ENCODE data around the gene MAN1A2. TPM values are rescaled to one million over a fixed set of nuclear protein-coding genes. Genes with fewer than 3 reads are reported as not detected.
A peak's percentile ranks its signal among the peaks of the same experiment; 100 is the strongest.

MAN1A2 gene
- total RNA-seq, 1 donor from 2014 or later: 43.5 TPM

- H3K4me3 ChIP-seq (ENCODE audit: insufficient read depth, low read depth, low read length): no peak overlapping the region
- H3K36me3 Mint-ChIP-seq (ENCODE audit: low read depth, unreplicated experiment): no peaks in the 10 kb centered on the region
- peak; percentile 34 for DNase-seq (ENCODE audit: low read depth)
- H3K27ac Mint-ChIP-seq (ENCODE audit: unreplicated experiment): no peak overlapping the region
- H3K9ac ChIP-seq (ENCODE audit: low read length): no peak overlapping the region
- H3K4me2 ChIP-seq (ENCODE audit: low read length): no peak overlapping the region
- H4K20me1 ChIP-seq (ENCODE audit: insufficient read depth, low read length): peaks cover 68% of the 10 kb centered on the region
- peaks cover 16% of the 10 kb centered on the region for H3K4me1 Mint-ChIP-seq (ENCODE audit: low read depth, unreplicated experiment)
- no peak overlapping the region for H3K27ac ChIP-seq (ENCODE audit: low read depth, low read length)
- H3K9me3 Mint-ChIP-seq (ENCODE audit: unreplicated experiment): no peaks in the 10 kb centered on the region
- no peak overlapping the region for H3K4me3 Mint-ChIP-seq (ENCODE audit: unreplicated experiment)
- H3K4me1 ChIP-seq (ENCODE audit: insufficient read depth, low read length): peaks cover under 1% of the 10 kb centered on the region
- no peaks in the 10 kb centered on the region for H3K27me3 Mint-ChIP-seq (ENCODE audit: low read depth, unreplicated experiment)
- no peak for TF ChIP-seq CTCF (IDR thresholded peaks at IDR 0.05; ENCODE audit: insufficient read depth, low read depth, low read length)
- no peak for TF ChIP-seq EZH2 (IDR thresholded peaks at IDR 0.05; ENCODE audit: insufficient read depth, low read length)
- peaks cover 95% of the 10 kb centered on the region for H3K79me2 ChIP-seq (ENCODE audit: insufficient read depth, low read length)
- no peaks in the 10 kb centered on the region for H3K36me3 ChIP-seq (ENCODE audit: insufficient read depth, low read length)
- no peaks in the 10 kb centered on the region for H3K9me3 ChIP-seq (ENCODE audit: insufficient read depth, low read depth, low read length)
- no peaks in the 10 kb centered on the region for H3K27me3 ChIP-seq (ENCODE audit: insufficient read depth, low read length)
- no peak overlapping the region for H2AFZ ChIP-seq (ENCODE audit: low read depth, low read length)
- no peak for FAIRE-seq
These were observed 5.7 kb downstream of the MAN1A2 start for GRCh38 chr1:117372863-117373412.

GRCh38 chr1:117373932-117374331 lies 6.7 kb downstream of the MAN1A2 start:
- H3K4me3 ChIP-seq (ENCODE audit: insufficient read depth, low read depth, low read length): no peak overlapping the region
- no peak for TF ChIP-seq CTCF (IDR thresholded peaks at IDR 0.05; ENCODE audit: insufficient read depth, low read depth, low read length)
- TF ChIP-seq EZH2 (IDR thresholded peaks at IDR 0.05; ENCODE audit: insufficient read depth, low read length): no peak
- H3K9ac ChIP-seq (ENCODE audit: low read length): no peak overlapping the region
- no peaks in the 10 kb centered on the region for H3K27me3 ChIP-seq (ENCODE audit: insufficient read depth, low read length)
- H3K27ac ChIP-seq (ENCODE audit: low read depth, low read length): no peak overlapping the region
- no peaks in the 10 kb centered on the region for H3K36me3 ChIP-seq (ENCODE audit: insufficient read depth, low read length)
- Mint-ChIP-seq H3K4me3 (ENCODE audit: unreplicated experiment) (no peak overlapping the region), H3K36me3 (ENCODE audit: low read depth, unreplicated experiment) (no peaks in the 10 kb centered on the region), H3K9me3 (ENCODE audit: unreplicated experiment) (no peaks in the 10 kb centered on the region), H3K27ac (ENCODE audit: unreplicated experiment) (no peak overlapping the region), H3K4me1 (ENCODE audit: low read depth, unreplicated experiment) (peaks cover 16% of the 10 kb centered on the region), H3K27me3 (ENCODE audit: low read depth, unreplicated experiment) (no peaks in the 10 kb centered on the region)
- no peak overlapping the region for H3K4me2 ChIP-seq (ENCODE audit: low read length)
- peaks cover 95% of the 10 kb centered on the region for H3K79me2 ChIP-seq (ENCODE audit: insufficient read depth, low read length)
- FAIRE-seq (no peak), DNase-seq (ENCODE audit: low read depth) (no peak)
- no peaks in the 10 kb centered on the region for H3K9me3 ChIP-seq (ENCODE audit: insufficient read depth, low read depth, low read length)
- H3K4me1 ChIP-seq (ENCODE audit: insufficient read depth, low read length): no peaks in the 10 kb centered on the region
- H2AFZ ChIP-seq (ENCODE audit: low read depth, low read length): no peak overlapping the region
- peaks cover 58% of the 10 kb centered on the region for H4K20me1 ChIP-seq (ENCODE audit: insufficient read depth, low read length)

- no peak overlapping the region for H3K4me3 ChIP-seq (ENCODE audit: insufficient read depth, low read depth, low read length)
- Mint-ChIP-seq H3K27ac (ENCODE audit: unreplicated experiment) (no peak overlapping the region), H3K36me3 (ENCODE audit: low read depth, unreplicated experiment) (no peaks in the 10 kb centered on the region), H3K27me3 (ENCODE audit: low read depth, unreplicated experiment) (no peaks in the 10 kb centered on the region), H3K4me1 (ENCODE audit: low read depth, unreplicated experiment) (peaks cover 13% of the 10 kb centered on the region), H3K4me3 (ENCODE audit: unreplicated experiment) (no peak overlapping the region), H3K9me3 (ENCODE audit: unreplicated experiment) (no peaks in the 10 kb centered on the region)
- no peak overlapping the region for H3K27ac ChIP-seq (ENCODE audit: low read depth, low read length)
- H2AFZ ChIP-seq (ENCODE audit: low read depth, low read length): no peak overlapping the region
- H3K9ac ChIP-seq (ENCODE audit: low read length): no peak overlapping the region
- no peak overlapping the region for H3K4me2 ChIP-seq (ENCODE audit: low read length)
- no peak for TF ChIP-seq EZH2 (IDR thresholded peaks at IDR 0.05; ENCODE audit: insufficient read depth, low read length)
- TF ChIP-seq CTCF (IDR thresholded peaks at IDR 0.05; ENCODE audit: insufficient read depth, low read depth, low read length): no peak
- H3K27me3 ChIP-seq (ENCODE audit: insufficient read depth, low read length): no peaks in the 10 kb centered on the region
- H3K4me1 ChIP-seq (ENCODE audit: insufficient read depth, low read length): no peaks in the 10 kb centered on the region
- FAIRE-seq (no peak), DNase-seq (ENCODE audit: low read depth) (no peak)
- no peaks in the 10 kb centered on the region for H3K36me3 ChIP-seq (ENCODE audit: insufficient read depth, low read length)
- H3K9me3 ChIP-seq (ENCODE audit: insufficient read depth, low read depth, low read length): no peaks in the 10 kb centered on the region
- peaks cover 56% of the 10 kb centered on the region for H4K20me1 ChIP-seq (ENCODE audit: insufficient read depth, low read length)
- H3K79me2 ChIP-seq (ENCODE audit: insufficient read depth, low read length): peaks cover 95% of the 10 kb centered on the region
These were observed 8.1 kb downstream of the MAN1A2 start for GRCh38 chr1:117375327-117375726.
